Stimulated activated CD4-positive, alpha-beta T cell treated with anti-CD3 and anti-CD28 coated beads, Interleukin-12 subunit alpha, Interleukin-12 subunit beta, amount 100 ng/mL, for 48 hours (primary cell): ENCODE results near the gene DBF4B.
A peak's percentile ranks its signal among the peaks of the same experiment; 100 is the strongest.

Source experiments
- DNase-seq, 3 donors: peaks; one replicate each; pipeline ENCODE4 v3.0.0-alpha.2; 2020; ENCODE audit warnings: low read depth in 2 of 3, low spot score in 1 of 3

DBF4B gene

DNA sequence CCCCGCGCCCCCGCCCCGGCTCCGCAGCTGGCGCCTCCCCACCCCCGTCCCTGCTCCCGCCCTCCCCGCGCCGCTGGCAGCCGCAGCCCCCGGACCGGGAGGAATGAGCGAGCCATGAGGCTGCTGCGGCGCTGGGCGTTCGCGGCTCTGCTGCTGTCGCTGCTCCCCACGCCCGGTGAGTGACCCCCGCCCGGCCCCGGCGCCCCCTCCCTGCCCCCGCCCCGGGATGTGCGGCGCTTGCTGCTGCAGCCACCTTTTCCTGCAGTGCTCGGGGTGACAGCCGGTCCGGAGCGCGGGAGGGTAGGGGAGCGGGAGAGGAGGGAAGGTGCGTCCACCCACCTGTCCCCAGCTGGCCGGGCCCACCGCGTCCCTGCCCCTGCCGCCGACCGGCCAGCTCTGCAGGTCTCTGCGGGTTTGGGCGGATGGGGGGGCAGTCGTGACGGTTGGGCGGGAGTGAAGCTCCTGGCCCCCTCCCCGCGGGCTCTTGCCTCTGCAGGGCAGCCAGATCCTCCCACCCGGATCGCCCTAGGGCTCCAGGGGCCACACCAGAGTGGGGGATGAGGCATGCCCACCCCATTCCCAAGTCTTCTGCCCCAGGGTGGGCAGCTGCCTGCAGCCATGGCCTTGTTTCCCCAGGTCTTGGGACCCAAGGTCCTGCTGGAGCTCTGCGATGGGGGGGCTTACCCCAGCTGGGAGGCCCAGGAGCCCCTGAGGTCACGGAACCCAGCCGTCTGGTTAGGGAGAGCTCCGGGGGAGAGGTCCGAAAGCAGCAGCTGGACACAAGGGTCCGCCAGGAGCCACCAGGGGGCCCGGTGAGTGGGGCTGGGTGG is 50.8 kb downstream of the DBF4B start:
- no peak for DNase-seq

DNA sequence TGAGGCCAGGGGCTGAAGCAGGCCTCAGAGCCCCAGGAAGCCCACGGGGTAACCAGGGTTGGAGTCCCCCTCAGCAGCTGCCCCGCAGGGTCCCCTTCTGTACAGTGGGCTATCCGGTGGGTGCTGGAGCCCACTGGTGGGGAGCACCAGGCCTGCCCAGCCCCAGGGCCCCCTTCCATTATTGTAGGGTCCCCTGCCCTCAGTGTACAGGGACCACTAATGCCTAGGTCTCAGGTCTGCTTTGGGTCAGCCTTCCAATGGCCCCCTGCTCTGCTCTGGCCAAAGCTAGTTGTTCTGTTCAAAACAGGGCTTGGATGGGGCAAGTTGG is 51.4 kb downstream of the DBF4B start:
- no peak for DNase-seq

DNA sequence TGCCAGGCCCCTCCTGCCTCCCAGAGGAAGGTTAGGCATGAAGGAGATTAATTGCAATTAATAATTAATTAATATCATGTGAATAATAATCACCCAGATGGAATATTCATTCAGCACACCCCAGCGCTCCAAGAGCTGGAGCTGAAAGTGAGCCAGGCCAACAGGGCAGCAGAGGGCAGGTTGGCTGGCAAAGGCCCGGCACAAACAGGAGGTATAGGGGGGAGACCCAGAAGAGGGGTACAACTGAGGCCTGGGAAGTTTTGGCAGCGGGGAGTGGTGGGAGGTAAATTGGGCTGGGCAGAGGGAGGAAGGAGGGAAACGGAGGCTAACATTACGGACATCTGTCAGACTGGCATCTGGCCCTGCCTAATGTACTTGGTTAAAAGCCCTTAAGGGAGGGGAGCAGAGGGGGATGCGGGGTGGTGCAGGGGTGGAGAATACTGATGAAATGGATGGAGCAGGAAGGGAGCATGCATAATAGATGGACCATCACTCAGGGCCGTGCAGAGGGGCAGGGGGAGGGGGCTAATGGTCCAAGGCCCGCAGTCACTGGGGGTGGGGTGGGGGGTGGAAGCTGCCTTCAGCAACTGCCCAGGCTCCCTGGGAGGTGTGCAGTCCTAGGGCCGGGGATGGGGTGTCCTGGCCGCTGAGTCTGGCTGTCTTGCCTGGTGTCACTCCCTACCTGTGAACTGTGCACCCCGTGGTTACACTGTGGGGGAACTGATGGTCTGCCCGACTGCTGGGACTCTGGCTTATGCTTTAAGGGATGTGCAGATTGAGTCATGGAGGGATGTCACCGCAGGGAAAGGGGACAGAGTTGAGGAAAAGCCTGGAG is 52.2 kb downstream of the DBF4B start:
- no peak for DNase-seq

DNA sequence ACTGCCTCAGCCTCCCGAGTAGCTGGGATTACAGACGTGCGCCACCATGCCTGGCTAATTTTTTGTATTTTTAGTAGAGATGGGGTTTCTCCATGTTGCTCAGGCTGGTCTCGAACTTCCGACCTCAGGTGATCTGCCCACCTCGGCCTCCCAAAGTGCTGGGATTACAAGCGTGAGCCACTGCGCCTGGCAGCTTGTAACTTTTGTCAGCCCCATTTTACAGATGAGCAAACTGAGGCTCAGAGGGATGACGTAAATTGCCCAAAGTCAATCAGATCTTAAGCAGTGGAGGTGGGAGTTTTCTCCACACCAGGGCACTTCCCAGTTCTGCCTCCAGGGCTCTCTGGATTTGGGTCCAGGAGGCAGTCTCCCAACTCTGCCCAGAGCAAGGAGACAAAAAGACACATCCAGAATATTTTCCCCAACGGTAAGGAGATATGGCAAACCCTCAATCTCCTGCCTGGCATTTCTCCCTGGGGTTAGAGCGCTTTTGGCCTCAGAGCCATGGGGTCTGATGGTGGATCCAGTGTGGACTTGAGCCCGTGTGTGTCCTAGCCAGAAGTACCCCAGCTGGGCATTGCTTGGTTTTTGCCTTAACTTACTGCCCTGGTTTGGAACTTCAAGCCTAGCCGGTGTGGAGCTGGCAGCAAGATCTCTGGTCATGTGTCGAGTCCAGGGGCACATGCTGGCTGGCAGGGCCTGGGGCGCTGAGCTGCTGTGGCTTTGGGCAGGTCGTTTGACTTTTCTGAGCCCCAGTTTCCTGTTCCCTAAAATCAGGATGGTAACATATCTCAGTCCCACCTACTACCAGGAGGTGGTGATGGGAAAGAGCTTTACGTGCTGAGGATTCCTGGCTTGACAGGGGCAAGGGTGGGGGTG is 53.7 kb downstream of the DBF4B start:
- DNase-seq, result no peak

DNA sequence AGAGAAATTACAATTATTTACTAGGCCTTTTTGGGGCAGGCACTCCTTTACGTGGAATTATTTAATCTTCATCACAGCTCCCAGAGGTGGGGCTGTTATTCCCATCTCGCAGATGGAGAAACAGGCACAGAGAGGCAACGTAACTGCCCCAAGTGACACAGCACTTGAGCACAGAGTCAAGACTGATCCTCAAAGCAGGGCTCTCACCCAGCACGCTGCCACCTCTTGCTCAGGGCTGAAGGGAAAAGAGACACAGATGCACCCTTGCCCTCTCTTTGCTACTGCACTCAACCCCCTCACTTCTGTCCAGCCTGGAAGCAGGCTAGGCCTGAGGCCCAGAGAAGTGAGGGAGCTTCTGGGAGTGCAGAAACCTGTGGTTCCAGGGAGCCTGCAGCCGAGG is 54.7 kb downstream of the DBF4B start:
- no peak for DNase-seq

DNA sequence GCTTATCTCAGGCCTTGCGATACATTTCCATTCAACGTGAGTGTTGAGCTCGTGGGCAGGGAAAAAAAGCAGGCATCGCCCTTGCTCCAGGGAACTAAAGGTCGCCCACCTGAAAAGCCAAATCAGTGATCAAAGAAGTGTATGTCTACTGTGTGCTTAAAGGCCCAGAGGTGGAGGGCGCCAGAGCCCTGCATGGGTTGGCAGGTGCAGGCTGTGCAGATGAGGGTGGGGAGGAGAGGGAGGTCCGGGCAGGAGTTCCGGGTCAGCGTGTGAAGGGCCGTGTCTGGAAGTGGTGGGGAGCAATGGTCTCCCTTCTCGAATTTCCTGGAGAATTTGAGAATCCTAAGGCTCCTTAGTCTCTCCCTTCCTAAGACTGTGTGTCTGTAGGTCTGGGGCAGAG is 57.5 kb downstream of the DBF4B start:
- DNase-seq, result no peak

DNA sequence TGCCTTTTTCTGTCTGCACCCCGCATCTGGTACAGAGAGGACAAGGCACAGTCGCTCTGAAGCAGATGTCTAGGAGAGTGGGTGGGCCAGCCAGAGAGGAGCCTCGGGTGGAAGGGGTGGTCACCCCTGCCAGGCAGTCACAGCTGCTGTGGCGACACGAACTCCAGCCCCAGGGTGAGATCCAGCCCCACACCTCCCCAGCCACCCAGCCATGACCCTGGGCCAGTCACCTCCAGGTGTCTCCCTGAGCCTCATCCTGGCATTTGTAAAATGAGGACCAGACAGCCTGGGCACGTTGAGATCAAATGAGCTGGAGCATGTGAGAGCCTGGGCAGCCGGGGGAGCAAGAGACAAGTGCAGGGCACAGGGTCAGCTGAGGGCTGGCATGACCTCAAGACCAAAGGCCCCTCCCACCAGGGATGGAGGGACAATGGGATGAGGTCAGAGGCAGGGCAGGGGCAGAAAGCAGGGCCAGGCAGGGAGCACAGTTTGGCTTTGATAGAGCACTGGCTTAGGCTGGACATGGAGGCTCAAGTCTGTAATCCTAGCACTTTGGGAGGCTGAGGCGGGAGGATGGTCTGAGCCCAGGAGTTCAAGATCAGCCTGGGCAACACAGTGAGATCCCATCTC is 58.1 kb downstream of the DBF4B start:
- DNase-seq, result no peak

DNA sequence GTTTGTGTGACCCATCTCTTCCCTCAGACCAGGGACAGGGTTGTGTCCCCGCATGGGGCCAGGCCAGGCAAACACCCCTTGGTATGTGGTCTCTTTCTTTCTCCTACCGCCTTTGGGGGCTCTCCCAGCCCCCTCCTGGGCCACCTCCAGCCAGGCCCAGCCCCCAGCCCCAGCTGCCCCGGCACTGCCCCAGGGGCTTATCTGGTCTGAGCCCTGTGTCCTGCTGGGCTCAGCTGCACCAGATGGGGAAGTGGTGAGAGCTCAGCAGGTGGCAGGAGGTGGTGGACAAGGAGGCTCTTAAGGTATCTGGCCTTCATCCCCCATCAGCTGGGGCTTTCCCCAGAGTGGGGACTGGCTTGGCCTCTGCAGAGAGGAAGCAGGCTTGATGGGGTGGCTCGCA is 59.0 kb downstream of the DBF4B start:
- no peak for DNase-seq

DNA sequence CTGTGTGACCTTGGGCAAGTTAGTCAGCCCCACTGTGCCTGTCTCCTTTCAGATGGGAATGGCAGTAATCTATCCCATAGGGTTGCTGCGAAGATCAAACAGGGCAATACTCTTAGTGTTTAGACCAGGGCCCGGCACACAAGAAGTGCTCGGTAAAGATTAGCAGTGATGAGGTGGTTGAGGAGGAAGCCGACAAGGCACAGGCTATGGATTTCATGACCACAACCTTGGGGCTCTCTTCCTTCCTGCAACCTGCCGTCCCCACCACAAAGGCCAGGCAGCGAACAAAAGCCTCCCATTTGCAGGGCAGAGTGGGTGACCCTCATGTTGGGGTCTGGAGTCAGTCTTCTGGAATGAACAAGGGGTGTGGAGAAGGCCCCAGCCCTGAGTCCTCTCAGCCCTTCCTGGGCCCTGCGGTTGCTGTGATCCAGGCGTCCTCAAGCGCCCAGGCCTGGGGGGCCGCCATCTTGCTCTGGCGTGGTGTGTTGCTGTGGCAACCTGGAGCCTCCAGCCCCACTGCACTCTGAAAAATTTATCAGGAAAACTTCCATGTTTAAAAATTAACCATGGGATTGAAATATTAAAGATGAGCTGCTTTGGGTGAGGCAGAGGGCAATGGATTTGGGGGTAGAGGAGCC is 60.2 kb downstream of the DBF4B start:
- no peak for DNase-seq

DNA sequence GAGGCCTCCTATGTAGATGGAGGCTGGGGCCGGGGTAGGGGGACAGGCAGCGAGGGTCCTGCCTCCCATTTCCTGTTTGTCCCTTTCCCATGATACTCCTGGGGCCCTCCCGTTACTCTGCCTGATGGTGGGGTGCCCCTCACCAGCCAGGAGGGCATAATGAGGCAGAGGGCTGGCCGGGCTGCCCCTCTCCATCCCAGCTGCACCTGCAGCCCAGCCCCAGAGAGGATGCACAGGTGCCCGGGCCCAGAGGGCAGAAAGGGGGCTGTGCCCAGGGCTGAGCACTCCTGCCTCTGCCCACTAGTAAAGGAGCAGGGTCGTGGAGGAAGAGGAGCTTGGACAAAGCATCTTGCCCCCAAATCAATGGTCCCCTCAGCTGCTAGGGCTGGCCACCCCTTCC is 60.8 kb downstream of the DBF4B start:
- no peak for DNase-seq

DNA sequence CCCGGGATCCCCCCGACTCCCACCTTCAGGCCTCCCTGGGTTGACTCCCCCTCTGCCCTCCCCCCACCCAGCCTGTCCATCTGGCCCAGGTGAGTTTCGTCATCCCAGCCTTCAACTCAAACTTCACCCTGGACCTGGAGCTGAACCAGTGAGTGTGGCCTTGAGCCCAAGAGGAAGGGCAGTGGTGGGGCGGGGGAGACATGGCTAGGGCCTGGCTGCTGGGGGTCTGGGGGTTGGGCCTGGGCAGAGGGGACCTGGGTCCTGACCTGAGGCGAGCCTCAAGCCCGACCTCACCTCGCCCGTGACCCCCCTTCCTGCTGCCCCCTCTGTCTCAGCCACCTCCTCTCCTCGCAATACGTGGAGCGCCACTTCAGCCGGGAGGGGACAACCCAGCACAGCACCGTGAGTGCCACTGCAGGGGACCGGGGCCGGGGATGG is 61.2 kb downstream of the DBF4B start:
- DNase-seq, result no peak

DNA sequence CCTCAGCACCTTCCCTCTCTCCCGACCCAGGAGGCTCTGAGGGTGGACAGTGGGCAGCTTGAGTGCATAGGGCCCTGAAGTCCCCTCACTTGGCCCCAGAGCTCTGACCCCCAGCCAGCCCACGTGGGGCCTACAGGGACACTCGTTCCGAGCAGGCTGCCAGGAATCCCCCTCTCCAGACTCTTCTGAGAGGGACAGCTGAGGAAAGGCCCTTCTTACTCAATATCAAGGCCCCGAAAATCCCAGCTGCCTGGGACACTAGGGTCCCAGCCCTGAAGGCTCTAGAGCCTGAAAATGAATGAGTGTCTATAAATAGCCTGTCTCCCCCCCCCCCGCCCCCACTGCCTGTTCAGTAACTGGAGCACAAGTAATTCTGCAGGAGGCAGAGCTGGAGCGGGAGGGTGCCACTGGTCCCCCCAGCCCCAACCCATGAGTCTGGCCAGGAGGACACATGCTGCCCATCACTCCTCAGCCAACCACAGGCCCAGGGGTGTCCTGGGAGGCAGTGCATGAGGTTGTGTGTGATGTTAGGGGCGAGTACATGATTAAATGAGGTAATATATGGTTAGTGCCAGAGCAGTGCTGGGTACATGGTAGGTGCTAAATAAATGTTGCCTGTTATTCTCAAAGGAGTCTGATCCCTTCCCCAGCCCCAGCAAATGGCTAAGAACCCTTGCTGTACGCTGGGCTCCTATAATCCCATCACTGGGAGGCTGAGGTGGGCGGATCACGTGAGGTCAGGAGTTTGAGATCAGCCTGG is 61.9 kb downstream of the DBF4B start:
- DNase-seq, result no peak

DNA sequence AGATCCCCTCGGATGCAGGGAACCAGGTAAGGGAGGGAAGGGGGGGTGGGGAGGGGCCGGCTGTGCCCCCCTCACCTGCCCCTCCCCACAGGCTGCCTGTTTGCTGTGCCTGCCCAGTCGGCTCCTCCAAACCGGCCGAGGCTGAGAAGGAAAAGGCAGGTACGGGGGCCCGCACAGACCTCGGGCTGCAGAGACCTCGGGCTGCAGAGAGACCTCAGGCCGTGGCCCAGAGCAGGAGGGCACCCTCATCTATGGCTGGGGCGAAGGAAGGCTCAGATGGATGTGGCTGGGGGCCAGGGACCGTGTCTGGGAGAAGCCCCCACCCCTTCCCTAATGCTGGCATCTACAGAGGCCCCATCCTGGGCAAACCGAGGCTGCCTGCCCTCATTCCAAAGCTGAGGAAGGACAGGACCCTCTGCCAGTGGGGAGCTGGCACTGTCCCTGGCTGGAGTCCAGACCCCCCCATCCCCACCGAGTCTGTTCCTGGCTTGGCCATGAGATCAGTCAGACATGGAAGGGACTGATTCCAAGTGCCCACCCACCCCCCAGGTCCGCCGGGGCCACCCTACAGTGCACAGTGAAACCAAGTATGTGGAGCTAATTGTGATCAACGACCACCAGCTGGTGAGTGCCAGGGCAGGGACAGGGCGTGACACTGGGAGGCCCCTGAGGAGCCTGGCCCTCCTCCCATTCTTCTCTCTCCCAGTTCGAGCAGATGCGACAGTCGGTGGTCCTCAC is 64.0 kb downstream of the DBF4B start:
- no peak for DNase-seq

DNA sequence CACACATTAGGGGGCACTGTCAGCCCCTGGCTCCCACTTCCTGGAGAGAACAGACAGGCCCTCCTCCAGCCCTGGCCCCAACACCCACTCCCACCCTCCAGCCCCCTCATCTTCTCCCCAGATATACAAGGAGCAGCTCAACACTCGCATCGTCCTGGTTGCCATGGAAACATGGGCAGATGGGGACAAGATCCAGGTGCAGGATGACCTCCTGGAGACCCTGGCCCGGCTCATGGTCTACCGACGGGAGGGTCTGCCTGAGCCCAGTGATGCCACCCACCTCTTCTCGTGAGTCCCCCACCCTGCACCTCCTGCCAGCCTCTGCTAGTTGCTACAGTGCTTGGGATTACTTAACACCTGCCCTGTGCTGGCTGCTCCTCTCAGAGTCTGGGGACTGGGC is 64.7 kb downstream of the DBF4B start:
- DNase-seq, result no peak

DNA sequence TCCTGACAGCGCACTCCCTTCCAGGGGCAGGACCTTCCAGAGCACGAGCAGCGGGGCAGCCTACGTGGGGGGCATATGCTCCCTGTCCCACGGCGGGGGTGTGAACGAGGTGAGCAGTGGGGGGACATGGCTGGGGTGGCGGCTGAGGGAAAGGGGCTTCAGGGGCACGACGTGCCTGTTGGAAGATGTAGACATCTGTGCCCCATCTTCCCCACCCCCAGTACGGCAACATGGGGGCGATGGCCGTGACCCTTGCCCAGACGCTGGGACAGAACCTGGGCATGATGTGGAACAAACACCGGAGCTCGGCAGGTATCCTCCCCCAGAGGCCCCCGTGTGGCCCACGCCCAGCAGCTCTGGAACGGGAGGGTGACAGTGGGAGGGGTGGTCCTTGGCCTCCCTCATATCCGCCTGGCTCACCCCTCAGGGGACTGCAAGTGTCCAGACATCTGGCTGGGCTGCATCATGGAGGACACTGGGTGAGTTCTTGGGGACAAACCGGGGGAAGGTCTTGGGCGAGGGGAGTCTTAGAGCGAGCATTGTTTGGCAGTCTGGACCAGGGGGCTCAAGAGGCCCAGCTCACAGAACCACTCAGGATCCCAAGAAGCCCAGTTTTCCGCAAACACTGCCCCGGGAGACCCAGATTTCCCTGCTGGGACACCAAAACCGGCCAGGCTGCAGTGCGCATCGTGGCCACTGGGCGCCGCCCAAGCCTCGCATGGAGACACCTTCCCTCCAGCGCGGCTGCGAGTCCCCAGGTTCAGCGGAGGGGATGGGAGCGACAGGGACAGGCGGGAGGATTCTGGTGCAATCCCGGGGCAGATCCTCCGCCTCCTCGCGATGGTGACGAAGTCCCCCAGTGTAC is 66.0 kb downstream of the DBF4B start:
- DNase-seq, result peak; percentile 78 to 95 (median 86)

DNA sequence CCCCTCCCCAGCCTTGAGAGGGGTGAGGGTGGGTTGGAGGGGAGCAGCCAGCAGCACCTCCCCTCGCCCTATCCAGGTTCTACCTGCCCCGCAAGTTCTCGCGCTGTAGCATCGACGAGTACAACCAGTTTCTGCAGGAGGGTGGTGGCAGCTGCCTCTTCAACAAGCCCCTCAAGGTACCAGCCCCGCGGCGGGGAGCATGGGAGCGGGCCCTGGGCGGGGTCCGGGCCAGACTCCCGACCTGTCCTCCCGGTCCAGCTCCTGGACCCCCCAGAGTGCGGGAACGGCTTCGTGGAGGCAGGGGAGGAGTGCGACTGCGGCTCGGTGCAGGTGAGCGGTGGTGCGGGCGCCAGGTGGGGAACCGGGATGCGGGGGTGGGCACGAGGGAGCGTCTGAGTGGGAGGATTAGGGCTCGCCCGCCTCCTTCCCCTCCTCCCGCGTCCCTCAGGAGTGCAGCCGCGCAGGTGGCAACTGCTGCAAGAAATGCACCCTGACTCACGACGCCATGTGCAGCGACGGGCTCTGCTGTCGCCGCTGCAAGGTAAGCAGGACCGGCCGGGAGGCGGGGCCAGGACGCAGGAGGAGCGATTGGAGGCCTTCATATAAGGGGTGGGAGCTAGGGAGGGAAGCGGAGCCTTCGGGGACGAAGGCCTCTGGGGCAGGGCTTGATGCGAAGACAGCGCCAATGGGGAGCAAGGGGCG is 66.8 kb downstream of the DBF4B start:
- DNase-seq, result peak; percentile 95 to 99 (median 97)

DNA sequence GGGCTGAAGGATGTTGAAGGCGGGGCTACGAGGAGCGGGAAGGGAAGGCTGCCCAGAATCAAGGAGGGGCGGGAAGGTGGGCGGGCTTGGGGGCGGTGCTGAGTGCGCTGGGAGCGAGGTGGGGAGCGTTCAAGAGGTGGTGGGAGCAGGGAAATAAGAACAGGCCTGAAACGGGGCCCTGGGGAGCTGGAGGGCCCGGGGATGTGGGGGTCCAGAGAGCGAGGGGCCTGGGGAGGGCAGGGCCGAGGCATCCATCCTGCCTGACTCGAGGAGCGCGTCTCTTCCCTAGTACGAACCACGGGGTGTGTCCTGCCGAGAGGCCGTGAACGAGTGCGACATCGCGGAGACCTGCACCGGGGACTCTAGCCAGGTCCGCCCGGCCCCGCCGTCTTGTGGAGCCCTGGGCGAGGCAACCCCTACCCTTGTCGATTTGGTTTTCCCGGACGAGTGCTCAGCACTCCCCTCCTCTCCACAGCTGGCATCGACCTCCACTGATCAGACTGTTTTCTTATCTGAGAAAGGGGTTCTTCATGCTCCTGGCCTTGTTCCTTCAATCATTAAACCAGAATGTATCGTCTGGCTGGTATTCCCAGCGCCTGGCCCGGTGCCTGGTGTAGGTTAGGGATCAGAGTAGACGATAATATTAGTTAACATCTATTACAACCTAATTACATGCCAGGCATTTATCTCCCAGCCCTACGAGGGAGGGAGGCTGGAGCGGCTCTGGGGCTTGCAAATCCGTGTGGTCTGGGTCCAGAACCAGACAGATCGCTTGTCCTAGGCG is 67.6 kb downstream of the DBF4B start:
- no peak for DNase-seq
